ENCODE results near the gene TPH2. TPM values are rescaled to one million over a fixed set of nuclear protein-coding genes. Genes with fewer than 3 reads are reported as not detected.

The TPH2 gene
- total and polyA plus RNA-seq, 2 experiments from 2014 or later: not detected

- no peaks in the 10 kb centered on the region for H3K4me1 ChIP-seq (ENCODE audit: low read depth)
- no peak for TF ChIP-seq CTCF (IDR thresholded peaks at IDR 0.05; ENCODE audit: low read depth, low read length)
- H3K4me3 ChIP-seq: no peak overlapping the region
- DNase-seq (ENCODE audit: low read depth in 1 of 2, low spot score in 1 of 2): no peak
- H3K36me3 ChIP-seq: no peaks in the 10 kb centered on the region
- H3K9me3 ChIP-seq (ENCODE audit: low read depth): no peaks in the 10 kb centered on the region
- H3K27me3 ChIP-seq: no peaks in the 10 kb centered on the region
- H3K27ac ChIP-seq: no peak overlapping the region
These were observed 74.2 kb downstream of the TPH2 start for GRCh38 chr12:72012874-72013273.

GRCh38 chr12:72015895-72016294 is 77.2 kb downstream of the TPH2 start:
- Histone ChIP-seq H3K27me3 (no peaks in the 10 kb centered on the region), H3K4me1 (ENCODE audit: low read depth) (no peaks in the 10 kb centered on the region), H3K27ac (no peak overlapping the region), H3K4me3 (no peak overlapping the region), H3K36me3 (no peaks in the 10 kb centered on the region), H3K9me3 (ENCODE audit: low read depth) (no peaks in the 10 kb centered on the region)
- no peak for TF ChIP-seq CTCF (IDR thresholded peaks at IDR 0.05; ENCODE audit: low read depth, low read length)
- no peak for DNase-seq (ENCODE audit: low read depth in 1 of 2, low spot score in 1 of 2)

GRCh38 chr12:72017054-72017651 is 78.5 kb downstream of the TPH2 start:
- Histone ChIP-seq H3K27ac (no peak overlapping the region), H3K9me3 (ENCODE audit: low read depth) (no peaks in the 10 kb centered on the region), H3K36me3 (no peaks in the 10 kb centered on the region), H3K27me3 (no peaks in the 10 kb centered on the region), H3K4me1 (ENCODE audit: low read depth) (no peaks in the 10 kb centered on the region), H3K4me3 (no peak overlapping the region)
- peak; percentile 78 to 80 for DNase-seq (ENCODE audit: low read depth in 1 of 2, low spot score in 1 of 2)
- TF ChIP-seq CTCF (IDR thresholded peaks at IDR 0.05; ENCODE audit: low read depth, low read length): peak; percentile 70

- TF ChIP-seq CTCF (IDR thresholded peaks at IDR 0.05; ENCODE audit: low read depth, low read length): no peak
- no peak overlapping the region for H3K27ac ChIP-seq
These were observed 79.4 kb downstream of the TPH2 start for GRCh38 chr12:72018036-72018435.

GRCh38 chr12:72024613-72025012 is 86.0 kb downstream of the TPH2 start:
- H3K4me3 ChIP-seq: no peak overlapping the region
- no peaks in the 10 kb centered on the region for H3K27me3 ChIP-seq
- no peaks in the 10 kb centered on the region for H3K36me3 ChIP-seq
- no peak for DNase-seq (ENCODE audit: low read depth in 1 of 2, low spot score in 1 of 2)
- TF ChIP-seq CTCF (IDR thresholded peaks at IDR 0.05; ENCODE audit: low read depth, low read length): no peak
- no peaks in the 10 kb centered on the region for H3K9me3 ChIP-seq (ENCODE audit: low read depth)
- no peak overlapping the region for H3K27ac ChIP-seq
- no peaks in the 10 kb centered on the region for H3K4me1 ChIP-seq (ENCODE audit: low read depth)

More at GRCh38 chr12:72018036-72018435, 79.4 kb downstream of the TPH2 start:
- Histone ChIP-seq H3K4me3 (no peak overlapping the region), H3K27me3 (no peaks in the 10 kb centered on the region), H3K9me3 (ENCODE audit: low read depth) (no peaks in the 10 kb centered on the region), H3K4me1 (ENCODE audit: low read depth) (no peaks in the 10 kb centered on the region), H3K36me3 (no peaks in the 10 kb centered on the region)
- DNase-seq (ENCODE audit: low read depth in 1 of 2, low spot score in 1 of 2): no peak

All from cardiac muscle cell (in vitro differentiated cells and primary cell).